ENCODE measurements around the gene GNAT2. TPM values are rescaled to one million over a fixed set of nuclear protein-coding genes. Genes with fewer than 3 reads are reported as not detected.
"Not testable (repeated sequence)": the region's sequence is repeated elsewhere in the genome, so short reads cannot be mapped to it uniquely, and the experiment has no call there.

Gene GNAT2
- total RNA-seq = under 1 TPM; 0.17 to 0.23 TPM

DNA sequence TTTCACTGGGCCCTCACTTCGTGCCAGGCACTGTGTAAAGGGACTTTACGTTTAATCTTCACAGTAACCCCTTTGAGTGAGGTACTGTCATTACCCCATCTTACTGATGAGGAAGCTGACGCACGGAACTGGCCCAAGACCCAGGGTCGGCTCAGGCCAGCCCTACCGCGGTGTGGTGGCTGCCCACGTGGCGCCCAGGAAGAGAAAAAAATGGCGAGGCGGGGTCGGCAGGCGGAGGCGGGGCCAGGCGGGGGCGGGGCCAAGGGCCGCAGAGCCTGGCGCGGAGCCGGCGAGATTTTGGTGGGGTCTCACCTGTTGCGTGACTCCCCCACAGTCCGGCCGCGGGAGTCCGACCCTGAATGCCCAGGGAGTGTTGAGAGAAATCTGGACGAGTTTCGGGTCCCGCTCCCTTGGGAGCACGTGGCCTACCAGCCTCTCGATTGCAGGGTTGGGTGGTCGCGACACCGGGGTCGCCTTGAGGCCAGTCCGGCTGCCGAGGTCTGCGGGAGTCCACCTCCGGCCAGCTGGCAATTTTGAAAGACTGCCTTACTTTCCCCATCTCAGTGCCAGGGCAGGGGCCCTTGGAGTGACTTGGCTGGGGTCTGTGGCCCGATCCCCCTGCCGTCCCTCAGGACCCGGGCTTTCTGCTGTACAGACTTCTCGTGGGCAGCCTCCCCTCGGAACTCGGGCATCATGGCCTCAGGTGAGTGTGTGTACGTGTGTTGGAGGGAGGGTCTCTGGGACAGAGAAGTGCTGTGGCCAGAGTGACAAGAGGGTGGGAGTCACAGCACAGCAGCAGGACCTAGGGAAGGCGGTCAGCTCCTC is at the start of gene GNAT2, which contains the start of gene AMPD2:
GNAT2 (minus strand) TSS at position 41 of the 825 bp plus-strand sequence. CDS start 6,746 bp downstream, outside the sequence.
AMPD2 (plus strand) TSS at position 262 of the 825 bp plus-strand sequence. CDS start 1,339 bp downstream, outside the sequence.
- H3K27ac Mint-ChIP-seq = peak within 1 kb of the TSS; percentile 97
- peak; percentile 65 to 69 for ATAC-seq (replicated peaks in 1 of 2)
- H3K9me3 Mint-ChIP-seq = no peaks in the 10 kb centered on the region
- DNase-seq = peak; percentile 83 to 87
- H3K4me3 Mint-ChIP-seq = peak within 1 kb of the TSS; percentile 91 to 98
- no peaks in the 10 kb centered on the region for H3K27me3 Mint-ChIP-seq (ENCODE audit: low read depth)
- peaks cover 2% of the 10 kb centered on the region in 2 donors for H3K36me3 Mint-ChIP-seq (ENCODE audit: insufficient read depth in 2 of 2)
- H3K4me1 Mint-ChIP-seq (ENCODE audit: low read depth) = peaks cover 79% of the 10 kb centered on the region

- H3K4me1 Mint-ChIP-seq (ENCODE audit: low read depth) = peaks cover 20% of the 10 kb centered on the region
- H3K27me3 Mint-ChIP-seq (ENCODE audit: low read depth) = no peaks in the 10 kb centered on the region
- DNase-seq (no peak), ATAC-seq (replicated peaks in 1 of 2) (peak; percentile 3 to 47)
- no peaks in the 10 kb centered on the region for H3K9me3 Mint-ChIP-seq
- peaks cover 0 to 3% of the 10 kb centered on the region in 2 donors for H3K36me3 Mint-ChIP-seq (ENCODE audit: insufficient read depth in 2 of 2)
- no peak overlapping the region for H3K27ac Mint-ChIP-seq
- peak overlapping the region; percentile 78 to 86 for H3K4me3 Mint-ChIP-seq
Observed at GRCh38 chr1:109668123-109668775, 48.8 kb upstream of the GNAT2 start.

DNA sequence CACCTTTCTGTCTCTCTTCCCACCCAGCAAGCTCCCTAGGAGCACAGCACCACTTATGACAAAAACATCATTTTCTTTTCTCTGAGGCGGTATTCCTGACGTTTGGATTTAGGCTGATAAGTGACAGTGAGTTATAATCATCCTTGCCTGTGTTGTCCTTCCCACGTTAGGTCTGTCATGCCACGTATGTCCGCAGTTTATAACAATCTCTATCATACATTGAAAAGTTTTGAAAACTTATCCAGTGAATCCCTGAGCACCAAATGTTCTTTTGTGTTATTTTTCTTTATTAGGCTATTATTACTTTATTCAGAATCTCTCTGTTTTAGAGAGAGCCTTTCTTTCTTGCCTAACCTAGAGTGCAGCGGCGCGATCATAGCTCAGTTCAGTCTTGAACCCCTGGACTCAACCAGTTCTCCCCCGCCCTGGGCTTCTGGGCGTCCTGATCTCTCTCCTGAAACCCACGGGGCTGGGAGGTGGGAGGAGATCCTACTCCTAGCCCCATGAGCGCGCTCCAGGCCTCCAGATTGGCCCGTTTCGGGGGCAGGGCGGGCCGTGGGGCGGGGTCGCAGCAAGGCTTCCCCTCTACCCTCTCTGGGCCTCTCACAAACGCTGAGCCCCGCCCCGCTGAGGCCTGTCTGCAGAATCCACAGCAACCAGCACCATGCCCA is 48.2 kb upstream of the GNAT2 start, which contains the start of gene GSTM2:
GSTM2 (plus strand) TSS at position 606 of the 671 bp plus-strand sequence; CDS start at position 665, 59 bp downstream.
- Mint-ChIP-seq H3K27ac (no peak within 1 kb of the TSS), H3K36me3 (ENCODE audit: insufficient read depth in 2 of 2) (peaks cover 0 to 3% of the 10 kb centered on the region in 2 donors), H3K9me3 (no peaks in the 10 kb centered on the region), H3K27me3 (ENCODE audit: low read depth) (no peaks in the 10 kb centered on the region), H3K4me3 (peak within 1 kb of the TSS; percentile 78 to 86), H3K4me1 (ENCODE audit: low read depth) (peaks cover 20% of the 10 kb centered on the region)
- peak; percentile 83 to 90 for DNase-seq
- peak; percentile 99 for ATAC-seq (replicated peaks in 1 of 2)

- H3K27ac Mint-ChIP-seq = no peak overlapping the region
- no peak for ATAC-seq (replicated peaks in 1 of 2)
- H3K36me3 Mint-ChIP-seq (ENCODE audit: insufficient read depth in 2 of 2) = no peaks in the 10 kb centered on the region
- peaks cover 19% of the 10 kb centered on the region for H3K4me1 Mint-ChIP-seq (ENCODE audit: low read depth)
- H3K4me3 Mint-ChIP-seq = no peak overlapping the region
- no peak for DNase-seq
- H3K27me3 Mint-ChIP-seq (ENCODE audit: low read depth) = no peaks in the 10 kb centered on the region
- H3K9me3 Mint-ChIP-seq = no peaks in the 10 kb centered on the region
Observed at GRCh38 chr1:109664671-109665070, 45.3 kb upstream of the GNAT2 start.

- no peaks in the 10 kb centered on the region for H3K27me3 Mint-ChIP-seq (ENCODE audit: low read depth)
- no peak overlapping the region for H3K4me3 Mint-ChIP-seq
Observed at GRCh38 chr1:109661391-109661790, 42.0 kb upstream of the GNAT2 start.

DNA sequence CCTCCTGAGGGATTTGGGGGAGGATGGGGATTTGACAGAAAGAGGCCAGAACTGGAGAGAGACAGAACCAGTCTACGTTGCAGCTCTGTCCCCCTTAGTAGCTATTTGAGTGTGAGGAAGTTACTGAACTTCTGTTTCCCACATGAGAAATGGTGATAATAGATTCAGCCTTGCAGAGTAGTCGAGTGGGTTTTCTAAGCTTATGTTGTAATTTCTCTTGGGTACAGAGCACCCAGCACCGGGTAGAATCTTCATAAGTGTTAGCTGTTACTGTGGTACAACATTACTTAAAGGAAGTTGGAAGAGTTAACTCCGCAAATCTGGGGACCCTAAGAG is 41.2 kb upstream of the GNAT2 start:
- H3K4me1 Mint-ChIP-seq (ENCODE audit: low read depth); H3K9me3 Mint-ChIP-seq; ATAC-seq (replicated peaks in 1 of 2); H3K36me3 Mint-ChIP-seq (ENCODE audit: insufficient read depth in 2 of 2); H3K27ac Mint-ChIP-seq; H3K27me3 Mint-ChIP-seq (ENCODE audit: low read depth); DNase-seq; H3K4me3 Mint-ChIP-seq: not testable (repeated sequence)

More at GRCh38 chr1:109661391-109661790, 42.0 kb upstream of the GNAT2 start:
- DNase-seq (no peak), ATAC-seq (replicated peaks in 1 of 2) (no peak)
- peaks cover 4% of the 10 kb centered on the region for H3K4me1 Mint-ChIP-seq (ENCODE audit: low read depth)
- H3K36me3 Mint-ChIP-seq (ENCODE audit: insufficient read depth in 2 of 2) = no peaks in the 10 kb centered on the region
- no peak overlapping the region for H3K27ac Mint-ChIP-seq
- no peaks in the 10 kb centered on the region for H3K9me3 Mint-ChIP-seq

DNA sequence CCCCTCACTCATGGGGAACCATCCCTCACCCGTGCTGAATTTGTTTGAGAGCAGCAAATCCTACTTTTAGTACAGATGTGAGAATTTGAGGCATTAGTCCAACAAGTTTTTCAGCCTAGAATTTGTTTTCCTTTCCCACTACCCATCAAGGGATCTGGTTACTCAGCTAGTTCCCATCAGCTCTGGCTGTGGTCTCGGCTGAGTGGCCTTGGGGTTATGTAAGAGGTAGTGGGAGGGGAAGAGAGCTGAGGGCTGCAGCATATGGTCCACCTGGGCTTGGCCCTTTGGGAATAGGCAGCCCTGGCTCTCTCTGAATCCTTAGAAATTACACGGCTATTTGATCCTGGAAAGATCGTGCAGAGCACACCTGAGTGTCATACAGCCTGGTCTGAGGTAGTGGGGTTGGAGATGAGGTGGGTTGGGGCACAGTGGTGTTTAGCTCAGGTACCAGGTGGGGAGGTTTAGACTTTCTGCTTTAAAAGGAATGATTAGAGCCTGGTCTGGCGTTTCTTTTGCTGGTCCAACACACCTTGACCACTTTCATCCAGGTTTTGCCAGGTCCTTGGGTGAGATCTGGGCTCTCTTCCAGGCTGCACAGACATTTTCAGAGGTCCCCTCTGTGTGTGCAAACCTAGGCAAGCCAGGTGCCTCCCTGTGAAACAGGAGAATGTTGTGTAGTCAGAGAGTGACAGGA is 40.7 kb upstream of the GNAT2 start:
- H3K4me3 Mint-ChIP-seq = no peak overlapping the region
- no peaks in the 10 kb centered on the region for H3K27me3 Mint-ChIP-seq (ENCODE audit: low read depth)
- DNase-seq (no peak), ATAC-seq (replicated peaks in 1 of 2) (no peak)
- no peaks in the 10 kb centered on the region for H3K36me3 Mint-ChIP-seq (ENCODE audit: insufficient read depth in 2 of 2)
- H3K9me3 Mint-ChIP-seq = no peaks in the 10 kb centered on the region
- no peak overlapping the region for H3K27ac Mint-ChIP-seq
- H3K4me1 Mint-ChIP-seq (ENCODE audit: low read depth) = peaks cover 11% of the 10 kb centered on the region

- no peak overlapping the region for H3K4me3 Mint-ChIP-seq
- no peaks in the 10 kb centered on the region for H3K36me3 Mint-ChIP-seq (ENCODE audit: insufficient read depth in 2 of 2)
- peaks cover 17% of the 10 kb centered on the region for H3K4me1 Mint-ChIP-seq (ENCODE audit: low read depth)
- peaks cover 8% of the 10 kb centered on the region for H3K27me3 Mint-ChIP-seq (ENCODE audit: low read depth)
- no peak overlapping the region for H3K27ac Mint-ChIP-seq
- no peaks in the 10 kb centered on the region for H3K9me3 Mint-ChIP-seq
- ATAC-seq (replicated peaks in 1 of 2) = no peak
- no peak for DNase-seq
Observed at GRCh38 chr1:109659145-109659544, 39.7 kb upstream of the GNAT2 start.

- no peak for ATAC-seq (replicated peaks in 1 of 2)
- Mint-ChIP-seq H3K4me1 (ENCODE audit: low read depth) (peaks cover 17% of the 10 kb centered on the region), H3K27ac (no peak overlapping the region)
Observed at GRCh38 chr1:109658533-109659042, 39.2 kb upstream of the GNAT2 start.

GRCh38 chr1:109657970-109658369 is 38.6 kb upstream of the GNAT2 start:
- Mint-ChIP-seq H3K9me3 (no peaks in the 10 kb centered on the region), H3K36me3 (ENCODE audit: insufficient read depth in 2 of 2) (no peaks in the 10 kb centered on the region), H3K4me3 (no peak overlapping the region), H3K27ac (no peak overlapping the region), H3K4me1 (ENCODE audit: low read depth) (peaks cover 17% of the 10 kb centered on the region), H3K27me3 (ENCODE audit: low read depth) (peaks cover 16% of the 10 kb centered on the region)
- ATAC-seq (replicated peaks in 1 of 2) = no peak
- DNase-seq = no peak

More at GRCh38 chr1:109658533-109659042, 39.2 kb upstream of the GNAT2 start:
- H3K27me3 Mint-ChIP-seq (ENCODE audit: low read depth) = peaks cover 10% of the 10 kb centered on the region
- H3K36me3 Mint-ChIP-seq (ENCODE audit: insufficient read depth in 2 of 2) = no peaks in the 10 kb centered on the region
- no peaks in the 10 kb centered on the region for H3K9me3 Mint-ChIP-seq
- no peak for DNase-seq
- no peak overlapping the region for H3K4me3 Mint-ChIP-seq

- H3K27ac Mint-ChIP-seq = no peak overlapping the region
- H3K4me3 Mint-ChIP-seq = peak overlapping the region in 1 of 2 donors; percentile 31
- no peak for DNase-seq
- H3K36me3 Mint-ChIP-seq (ENCODE audit: insufficient read depth in 2 of 2) = no peaks in the 10 kb centered on the region
- H3K9me3 Mint-ChIP-seq = no peaks in the 10 kb centered on the region
- ATAC-seq (replicated peaks in 1 of 2) = no peak
- H3K27me3 Mint-ChIP-seq (ENCODE audit: low read depth) = peaks cover 16% of the 10 kb centered on the region
- peaks cover 17% of the 10 kb centered on the region for H3K4me1 Mint-ChIP-seq (ENCODE audit: low read depth)
Observed at GRCh38 chr1:109657395-109657794, 38.0 kb upstream of the GNAT2 start.

Measured in activated T-cell treated with anti-CD3 and anti-CD28 coated beads, Interleukin-2, amount 50 U/mL, for 72 hours (primary cell).